NOMO-1 treated with DMSO at 0.1 percent for 48 hours (cell line): ENCODE data around the gene DPP10.
"Not testable (repeated sequence)": the region's sequence is repeated elsewhere in the genome, so short reads cannot be mapped to it uniquely, and the experiment has no call there.

Experiments used
- DNase-seq: peaks from one replicate; lab custom pipeline; 2025; ENCODE audit not compliant: unreplicated experiment; lab: John Stamatoyannopoulos, UW

The DPP10 gene

DNA sequence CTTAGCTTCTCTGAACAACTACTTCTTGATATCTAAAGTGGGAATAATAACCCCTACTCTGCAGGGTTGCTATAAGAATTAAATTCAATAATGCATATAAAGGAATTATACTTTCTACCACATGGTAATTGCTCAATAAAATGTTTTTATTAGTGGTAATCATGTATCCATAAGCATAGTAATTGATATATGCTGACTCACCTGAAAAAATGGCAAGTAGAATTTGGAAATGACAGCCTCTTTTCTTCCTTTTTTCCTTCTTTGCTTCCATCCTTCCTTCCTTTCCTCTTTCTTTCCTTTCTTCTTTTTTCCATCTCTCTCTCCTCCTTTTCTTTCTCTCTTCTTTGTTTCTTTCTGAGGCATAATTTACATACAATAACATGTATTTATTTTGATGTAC is 65.3 kb downstream of the DPP10 start:
- DNase-seq = no peak

GRCh38 chr2:114515882-114516281 is 73.4 kb downstream of the DPP10 start:
- no peak for DNase-seq

DNA sequence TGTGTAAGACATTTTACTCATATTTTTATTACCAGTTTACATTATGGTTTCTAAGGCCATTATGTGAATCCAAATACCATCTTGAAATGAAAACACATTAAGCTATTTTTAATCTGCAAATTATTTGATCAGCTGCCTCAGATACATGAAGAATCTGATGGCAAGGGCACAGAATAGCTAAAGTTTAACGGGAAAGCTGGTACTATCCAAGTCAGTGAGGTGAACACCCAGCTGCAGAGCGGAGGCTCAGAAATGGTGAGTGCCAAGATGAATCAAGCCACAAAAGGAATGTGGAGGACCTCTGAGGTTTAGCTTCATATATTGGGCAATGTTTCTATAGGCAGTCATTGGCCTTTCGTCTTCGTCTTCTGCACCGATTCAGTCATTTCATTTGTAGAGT is 75.1 kb downstream of the DPP10 start:
- DNase-seq = no peak

- DNase-seq = no peak
These were observed 76.3 kb downstream of the DPP10 start for GRCh38 chr2:114518738-114519137.

DNA sequence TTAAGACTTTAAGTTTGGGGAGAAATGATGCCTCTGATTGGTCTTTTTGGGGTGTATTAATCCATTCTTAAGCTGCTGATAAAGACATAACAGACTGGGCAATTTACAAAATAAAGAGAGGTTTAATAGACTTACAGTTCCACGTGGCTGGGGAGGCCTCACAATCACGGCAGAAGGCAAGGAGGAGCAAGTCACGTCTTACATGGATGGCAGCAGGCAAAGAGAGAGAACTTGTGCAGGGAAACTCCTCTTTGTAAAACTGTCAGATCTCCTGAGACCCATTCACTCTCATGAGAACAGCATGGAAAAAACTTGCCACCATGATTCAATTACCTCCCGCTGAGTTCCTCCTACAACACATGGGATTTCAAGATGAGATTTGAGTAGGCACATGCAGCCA is 80.2 kb downstream of the DPP10 start:
- DNase-seq = not testable (repeated sequence)

- no peak for DNase-seq
These were observed 83.5 kb downstream of the DPP10 start for GRCh38 chr2:114525955-114526354.

GRCh38 chr2:114526841-114527240 is 84.4 kb downstream of the DPP10 start:
- DNase-seq = no peak

- DNase-seq = no peak
These were observed 85.0 kb downstream of the DPP10 start for GRCh38 chr2:114527330-114527983.

GRCh38 chr2:114534116-114535084 is 92.0 kb downstream of the DPP10 start:
- peak; percentile 47 for DNase-seq

GRCh38 chr2:114537777-114538176 is 95.3 kb downstream of the DPP10 start:
- no peak for DNase-seq

DNA sequence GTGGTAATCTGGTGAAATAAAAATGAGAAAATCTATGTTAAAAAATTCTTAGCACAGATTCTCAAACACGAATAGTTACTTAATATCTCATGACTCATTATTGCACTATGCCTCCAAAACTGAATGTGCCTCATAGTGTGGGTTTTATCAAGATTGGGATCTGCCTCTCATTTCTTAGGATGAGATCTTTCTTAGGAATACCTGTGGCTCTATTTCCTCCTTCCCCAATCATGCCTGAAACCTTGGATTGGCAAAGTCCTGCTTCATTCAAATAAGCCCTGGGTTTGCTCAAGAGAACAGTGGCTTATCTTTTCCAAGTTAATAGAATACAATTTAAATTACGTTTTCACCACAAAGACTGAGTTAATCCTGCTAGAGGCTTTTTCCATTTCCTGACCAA is 100.3 kb downstream of the DPP10 start:
- no peak for DNase-seq

- no peak for DNase-seq
These were observed 100.9 kb downstream of the DPP10 start for GRCh38 chr2:114543236-114543766.

GRCh38 chr2:114545052-114545451 is 102.6 kb downstream of the DPP10 start:
- no peak for DNase-seq

DNA sequence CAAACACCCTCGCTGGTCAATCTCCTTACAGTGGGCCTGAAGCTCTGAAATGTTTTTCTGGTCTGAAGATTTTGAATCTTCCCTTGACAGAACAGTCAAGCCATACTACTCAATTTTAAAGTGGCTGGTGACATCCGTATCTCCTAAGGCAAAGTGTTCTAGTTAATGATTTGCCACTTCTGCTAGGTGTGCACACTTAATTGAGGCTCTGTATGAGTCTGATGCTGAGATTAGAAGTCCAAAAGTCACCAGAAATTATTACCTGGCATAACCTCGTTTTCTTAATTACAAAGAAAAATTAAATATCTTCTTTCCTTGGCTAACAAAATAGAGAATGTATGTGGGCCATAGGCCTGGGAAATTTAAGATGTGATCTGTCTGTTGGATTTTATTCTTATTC is 104.1 kb downstream of the DPP10 start:
- DNase-seq = no peak

DNA sequence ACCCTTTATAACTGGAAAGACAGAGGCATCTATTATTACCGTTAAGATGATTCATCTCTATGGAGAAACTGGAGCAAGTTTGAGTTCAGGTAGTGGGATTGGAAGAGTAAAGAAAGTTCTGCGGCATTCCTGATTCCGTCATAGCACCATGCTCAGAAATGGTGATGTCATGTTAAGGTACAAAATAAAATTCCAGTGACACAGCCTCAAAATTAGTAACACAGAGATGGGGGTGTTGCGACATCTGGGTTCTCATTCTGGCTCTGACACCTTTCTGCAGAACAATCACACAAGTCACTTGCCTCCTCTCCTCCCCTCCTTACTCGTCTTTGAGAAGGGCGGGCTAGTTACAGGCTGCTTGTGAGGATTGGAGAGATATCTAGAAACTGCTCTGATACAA is 105.7 kb downstream of the DPP10 start:
- no peak for DNase-seq

- no peak for DNase-seq
These were observed 107.9 kb downstream of the DPP10 start for GRCh38 chr2:114550364-114550763.

DNA sequence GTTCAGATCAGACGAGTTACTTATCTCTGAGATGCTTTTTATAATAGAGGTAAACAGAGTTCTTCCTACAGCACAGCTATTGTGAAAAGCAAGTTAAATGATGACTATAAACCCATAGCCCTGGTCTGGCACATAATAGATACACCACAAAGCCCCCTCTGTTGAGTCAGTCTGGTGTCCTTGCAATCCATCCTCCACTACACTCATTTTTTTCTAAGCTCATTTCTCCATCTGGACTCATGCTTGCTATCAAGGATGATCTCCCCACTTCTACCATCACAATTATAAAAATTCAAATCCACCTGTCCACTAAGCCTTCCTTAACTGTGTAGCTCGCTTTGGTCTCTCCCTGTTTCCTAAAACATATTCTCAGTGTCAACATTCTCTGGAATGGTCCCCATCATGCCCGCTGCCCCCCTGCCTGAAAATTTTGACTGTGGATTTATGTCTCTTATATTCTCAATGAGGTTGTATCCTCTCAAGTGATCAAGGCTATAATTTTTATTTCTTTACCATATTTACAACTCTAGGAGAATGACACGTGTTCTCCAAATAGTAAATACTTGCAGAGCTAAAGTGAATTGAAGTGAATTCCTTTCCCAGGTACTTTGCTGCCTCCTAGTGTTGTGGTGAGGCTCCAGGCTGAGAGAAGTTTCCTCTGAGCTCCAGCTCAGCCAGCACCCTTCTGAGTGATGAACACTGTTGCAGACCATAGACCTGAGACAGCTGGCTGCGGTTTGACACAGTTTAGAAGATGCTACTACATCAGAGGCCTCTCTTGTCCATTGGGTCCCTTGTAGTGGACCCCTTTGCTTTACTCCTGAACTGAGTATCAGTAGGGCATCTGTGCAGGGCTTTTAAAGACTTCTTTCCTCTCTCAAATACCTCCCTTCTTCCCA is 108.7 kb downstream of the DPP10 start:
- peak; percentile 26 for DNase-seq

- no peak for DNase-seq
These were observed 110.6 kb downstream of the DPP10 start for GRCh38 chr2:114553027-114553426.

DNA sequence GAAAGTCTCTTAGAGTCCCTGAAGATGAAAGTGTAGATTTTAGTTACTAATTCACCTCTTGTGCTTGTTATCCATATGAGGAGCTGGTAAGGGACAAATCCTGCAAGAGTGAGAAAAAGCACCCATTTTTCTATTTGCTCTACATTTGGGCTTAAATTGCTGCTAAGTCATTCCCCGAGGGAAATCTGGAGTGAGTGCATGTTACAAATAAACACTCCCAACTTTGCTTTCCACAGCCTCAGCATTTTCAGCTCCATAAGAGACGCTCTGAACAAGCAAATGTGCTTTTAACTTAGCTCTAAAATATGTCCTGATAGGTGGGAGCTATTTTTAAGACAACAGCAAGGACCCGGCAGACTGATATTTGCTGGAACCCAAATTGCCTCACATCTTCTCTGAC is 126.7 kb downstream of the DPP10 start:
- no peak for DNase-seq

DNA sequence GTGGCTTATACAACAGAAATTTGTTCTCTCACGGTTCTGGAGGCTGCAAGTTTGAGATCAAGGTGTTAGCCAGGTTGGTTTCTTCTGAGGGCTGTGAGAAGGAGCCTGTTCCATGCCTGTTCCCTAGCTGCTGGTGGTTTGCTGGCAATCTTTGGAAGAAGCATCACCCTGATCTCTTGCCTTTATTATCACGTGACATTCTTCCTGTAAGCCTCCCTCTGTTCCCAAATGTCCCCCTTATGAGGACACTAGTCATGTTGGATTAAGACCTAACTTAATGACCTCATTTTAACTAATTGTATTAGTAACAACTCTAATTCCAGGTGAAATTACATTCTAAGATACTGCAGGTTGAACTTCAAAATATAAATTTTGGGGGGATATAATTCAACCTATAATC is 135.2 kb downstream of the DPP10 start:
- no peak for DNase-seq

- no peak for DNase-seq
These were observed 137.1 kb downstream of the DPP10 start for GRCh38 chr2:114579542-114579941.
